ENCODE data around the gene FREM1. TPM values are rescaled to one million over a fixed set of nuclear protein-coding genes. Genes with fewer than 3 reads are reported as not detected.

Gene FREM1
- total and polyA plus RNA-seq, 2 donors (not counting 1 experiment from before 2014, with no cell fraction given) = not detected

DNA sequence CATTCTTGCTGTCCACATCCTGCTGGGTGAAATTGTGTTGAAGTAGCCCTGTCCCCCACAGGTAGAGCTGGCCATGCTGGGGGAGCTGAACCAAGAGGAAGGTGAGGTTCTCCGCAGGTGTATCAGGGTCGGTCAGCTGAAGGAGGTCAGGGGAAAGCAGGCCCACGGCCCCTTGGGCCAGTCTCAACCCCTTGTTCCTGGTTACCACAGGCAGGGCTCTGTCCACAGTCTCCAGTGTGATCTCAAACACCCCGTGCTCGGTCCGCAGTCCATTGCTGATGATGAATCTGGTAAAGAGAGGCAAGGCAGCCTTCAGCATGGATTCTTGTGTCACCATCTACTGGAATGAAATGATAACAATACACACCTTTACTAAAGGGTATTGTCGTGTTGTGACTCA, 134.3 kb downstream of the FREM1 start:
- Mint-ChIP-seq H3K9me3 (ENCODE audit: insufficient read depth) (no peaks in the 10 kb centered on the region), H3K4me1 (no peaks in the 10 kb centered on the region), H3K27me3 (peaks cover 23% of the 10 kb centered on the region), H3K4me3 (no peak overlapping the region), H3K27ac (no peak overlapping the region)
- Histone ChIP-seq H3K9ac (ENCODE audit: low read length) (no peak overlapping the region), H2AFZ (ENCODE audit: insufficient read depth, low read depth, low read length, poor library complexity, severe bottlenecking) (no peak overlapping the region), H3K36me3 (replicated peaks in 1 of 2; ENCODE audit: control extremely low read depth in 1 of 2, control insufficient read depth in 1 of 2, extremely low read depth in 1 of 2, insufficient read depth in 2 of 2, low read length in 1 of 2) (no peaks in the 10 kb centered on the region), H3K4me3 (ENCODE audit: control extremely low read depth in 1 of 5, extremely low read depth in 1 of 5, insufficient read depth in 1 of 5, low read depth in 2 of 5, low read length in 4 of 5) (no peak overlapping the region), H3K79me2 (ENCODE audit: control insufficient read depth, insufficient read depth, low read length) (no peaks in the 10 kb centered on the region), H3K4me2 (replicated peaks; ENCODE audit: low read depth, low read length, poor library complexity, severe bottlenecking) (no peak overlapping the region), H3K27me3 (replicated peaks in 1 of 4; ENCODE audit: control extremely low read depth in 1 of 4, control insufficient read depth in 3 of 4, insufficient read depth in 4 of 4, low read length in 3 of 4) (peaks cover 0 to 4% (median 1%) of the 10 kb centered on the region in 4 experiments), H3K9me3 (ENCODE audit: control extremely low read depth in 1 of 3, control insufficient read depth in 2 of 3, insufficient read depth in 1 of 3, low read length in 2 of 3) (no peaks in the 10 kb centered on the region), H4K20me1 (ENCODE audit: control insufficient read depth, insufficient read depth, low read length, poor library complexity, severe bottlenecking) (no peaks in the 10 kb centered on the region), H3K27ac (ENCODE audit: low read length in 2 of 2) (no peak overlapping the region), H3K4me1 (ENCODE audit: control insufficient read depth in 2 of 2, insufficient read depth in 2 of 2, low read length in 2 of 2) (no peaks in the 10 kb centered on the region)
- no peak for TF ChIP-seq EZH2 (IDR thresholded peaks at IDR 0.05; ENCODE audit: borderline replicate concordance, insufficient read depth, low read depth, low read length, poor library complexity, severe bottlenecking)
- TF ChIP-seq, protein P1, sequence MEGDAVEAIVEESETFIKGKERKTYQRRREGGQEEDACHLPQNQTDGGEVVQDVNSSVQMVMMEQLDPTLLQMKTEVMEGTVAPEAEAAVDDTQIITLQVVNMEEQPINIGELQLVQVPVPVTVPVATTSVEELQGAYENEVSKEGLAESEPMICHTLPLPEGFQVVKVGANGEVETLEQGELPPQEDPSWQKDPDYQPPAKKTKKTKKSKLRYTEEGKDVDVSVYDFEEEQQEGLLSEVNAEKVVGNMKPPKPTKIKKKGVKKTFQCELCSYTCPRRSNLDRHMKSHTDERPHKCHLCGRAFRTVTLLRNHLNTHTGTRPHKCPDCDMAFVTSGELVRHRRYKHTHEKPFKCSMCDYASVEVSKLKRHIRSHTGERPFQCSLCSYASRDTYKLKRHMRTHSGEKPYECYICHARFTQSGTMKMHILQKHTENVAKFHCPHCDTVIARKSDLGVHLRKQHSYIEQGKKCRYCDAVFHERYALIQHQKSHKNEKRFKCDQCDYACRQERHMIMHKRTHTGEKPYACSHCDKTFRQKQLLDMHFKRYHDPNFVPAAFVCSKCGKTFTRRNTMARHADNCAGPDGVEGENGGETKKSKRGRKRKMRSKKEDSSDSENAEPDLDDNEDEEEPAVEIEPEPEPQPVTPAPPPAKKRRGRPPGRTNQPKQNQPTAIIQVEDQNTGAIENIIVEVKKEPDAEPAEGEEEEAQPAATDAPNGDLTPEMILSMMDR (IDR thresholded peaks at IDR 0.05) = no peak
- CTCF ChIA-PET = interaction anchor here (1.0 kb wide), 1 partner anchor 159 kb away, joined by 3 read pairs; no protein-coding TSS in a partner anchor
- ATAC-seq (ENCODE audit: low read depth) (no peak), DNase-seq (no peak)
- 84% methylated on average over 5 of the region's 7 CpGs for WGBS (ENCODE audit: insufficient coverage)
- POLR2A ChIA-PET = no interaction called here
- intact Hi-C loops (cut with micrococcal nuclease) = no loop called here

GRCh38 chr9:14770592-14770991, 139.6 kb downstream of the FREM1 start:
- CTCF ChIA-PET = interaction anchor here (1.0 to 8.8 kb wide), 5 partner anchors 13 to 1343 kb away, joined by 3 to 238 read pairs (median 13); no protein-coding TSS in a partner anchor

More at GRCh38 chr9:14770592-14770991, 139.6 kb downstream of the FREM1 start:
- Histone ChIP-seq H3K36me3 (replicated peaks in 1 of 2; ENCODE audit: control extremely low read depth in 1 of 2, control insufficient read depth in 1 of 2, extremely low read depth in 1 of 2, insufficient read depth in 2 of 2, low read length in 1 of 2) (no peaks in the 10 kb centered on the region), H4K20me1 (ENCODE audit: control insufficient read depth, insufficient read depth, low read length, poor library complexity, severe bottlenecking) (no peaks in the 10 kb centered on the region), H3K9ac (ENCODE audit: low read length) (no peak overlapping the region), H3K4me1 (ENCODE audit: control insufficient read depth in 2 of 2, insufficient read depth in 2 of 2, low read length in 2 of 2) (peaks cover 0 to 3% of the 10 kb centered on the region in 2 donors), H3K4me3 (ENCODE audit: control extremely low read depth in 1 of 5, extremely low read depth in 1 of 5, insufficient read depth in 1 of 5, low read depth in 2 of 5, low read length in 4 of 5) (no peak overlapping the region), H3K27ac (ENCODE audit: low read length in 2 of 2) (no peak overlapping the region), H3K27me3 (replicated peaks in 1 of 4; ENCODE audit: control extremely low read depth in 1 of 4, control insufficient read depth in 3 of 4, insufficient read depth in 4 of 4, low read length in 3 of 4) (no peaks in the 10 kb centered on the region), H2AFZ (ENCODE audit: insufficient read depth, low read depth, low read length, poor library complexity, severe bottlenecking) (no peak overlapping the region), H3K4me2 (replicated peaks; ENCODE audit: low read depth, low read length, poor library complexity, severe bottlenecking) (no peak overlapping the region), H3K9me3 (ENCODE audit: control extremely low read depth in 1 of 3, control insufficient read depth in 2 of 3, insufficient read depth in 1 of 3, low read length in 2 of 3) (no peaks in the 10 kb centered on the region), H3K79me2 (ENCODE audit: control insufficient read depth, insufficient read depth, low read length) (no peaks in the 10 kb centered on the region)
- H3K4me3 Mint-ChIP-seq = no peak overlapping the region
- no peak for ATAC-seq (ENCODE audit: low read depth)
- TF ChIP-seq, protein P1 (IDR thresholded peaks at IDR 0.05) = no peak
- no peak for TF ChIP-seq EZH2 (IDR thresholded peaks at IDR 0.05; ENCODE audit: borderline replicate concordance, insufficient read depth, low read depth, low read length, poor library complexity, severe bottlenecking)
- intact Hi-C loops (cut with micrococcal nuclease) = no loop called here
- WGBS (ENCODE audit: insufficient coverage) = 81% methylated on average over 6 of the region's 7 CpGs
- peaks cover 13% of the 10 kb centered on the region for H3K27me3 Mint-ChIP-seq
- DNase-seq = no peak
- H3K27ac Mint-ChIP-seq = no peak overlapping the region
- H3K9me3 Mint-ChIP-seq (ENCODE audit: insufficient read depth) = no peaks in the 10 kb centered on the region
- POLR2A ChIA-PET = no interaction called here
- peaks cover 4% of the 10 kb centered on the region for H3K4me1 Mint-ChIP-seq
